Esophagus squamous epithelium (tissue), 4 donors: Measurements from ENCODE around the gene MYO1D.

Experiments
- POLR2A ChIP-seq, 4 donors: fragments of 450-650 bp; IDR thresholded peaks; one replicate each; pipeline ENCODE4 v1.6.1; 2017; ENCODE audit warnings: antibody characterized with exemption in 4 of 4, mild to moderate bottlenecking in 4 of 4, moderate library complexity in 3 of 4
- TF ChIP-seq, protein P1 (sequence below), 6 experiments: fragments of 450-650 bp in 4 of 6; fragments of 200-600 bp in 2 of 6; sonication (generic) in 2 of 6; IDR thresholded peaks; one replicate each; pipeline ENCODE4 v1.5.1; 2016 to 2019; ENCODE audit warnings: antibody characterized with exemption in 6 of 6, mild to moderate bottlenecking in 4 of 6, moderate library complexity in 4 of 6

DNA sequence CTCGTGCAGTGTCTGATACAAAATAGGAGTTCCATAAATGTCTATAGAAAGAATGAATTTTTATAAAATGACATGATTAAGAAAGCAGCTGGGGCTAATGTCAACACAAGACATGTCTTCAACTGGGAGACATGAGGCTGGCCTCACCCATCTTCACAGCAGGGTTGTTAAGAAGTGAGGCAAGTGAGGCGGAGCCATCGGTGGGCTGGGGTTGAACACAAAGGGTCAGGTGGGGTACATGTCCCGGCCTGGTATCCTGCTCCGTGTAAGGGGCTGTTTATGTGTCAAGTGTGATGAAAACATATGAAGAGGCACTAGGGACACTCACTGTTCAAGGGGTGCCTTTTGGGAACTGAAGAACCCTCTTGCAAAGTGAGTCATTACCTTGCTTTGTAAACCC is 368.0 kb downstream of the MYO1D start:
- TF ChIP-seq, protein P1, sequence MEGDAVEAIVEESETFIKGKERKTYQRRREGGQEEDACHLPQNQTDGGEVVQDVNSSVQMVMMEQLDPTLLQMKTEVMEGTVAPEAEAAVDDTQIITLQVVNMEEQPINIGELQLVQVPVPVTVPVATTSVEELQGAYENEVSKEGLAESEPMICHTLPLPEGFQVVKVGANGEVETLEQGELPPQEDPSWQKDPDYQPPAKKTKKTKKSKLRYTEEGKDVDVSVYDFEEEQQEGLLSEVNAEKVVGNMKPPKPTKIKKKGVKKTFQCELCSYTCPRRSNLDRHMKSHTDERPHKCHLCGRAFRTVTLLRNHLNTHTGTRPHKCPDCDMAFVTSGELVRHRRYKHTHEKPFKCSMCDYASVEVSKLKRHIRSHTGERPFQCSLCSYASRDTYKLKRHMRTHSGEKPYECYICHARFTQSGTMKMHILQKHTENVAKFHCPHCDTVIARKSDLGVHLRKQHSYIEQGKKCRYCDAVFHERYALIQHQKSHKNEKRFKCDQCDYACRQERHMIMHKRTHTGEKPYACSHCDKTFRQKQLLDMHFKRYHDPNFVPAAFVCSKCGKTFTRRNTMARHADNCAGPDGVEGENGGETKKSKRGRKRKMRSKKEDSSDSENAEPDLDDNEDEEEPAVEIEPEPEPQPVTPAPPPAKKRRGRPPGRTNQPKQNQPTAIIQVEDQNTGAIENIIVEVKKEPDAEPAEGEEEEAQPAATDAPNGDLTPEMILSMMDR (IDR thresholded peaks at IDR 0.05) = no peak
- no peak for TF ChIP-seq POLR2A (IDR thresholded peaks at IDR 0.05)
